GM06990 (cell line): ENCODE measurements around the gene WFDC8.

Experiments
- DNase-seq: peaks from one replicate; pipeline ENCODE4 v3.0.0-alpha.2; 2011; ENCODE audit not compliant: insufficient read length; ENCODE audit errors: extremely low read depth
- H3K27me3 ChIP-seq: replicated peaks from 2 replicates; pipeline ENCODE4 v1.6.0; 2011; ENCODE audit warnings: low read length; ENCODE audit not compliant: control insufficient read depth, insufficient read depth
- H3K36me3 ChIP-seq: 2 replicates; pipeline ENCODE4 v1.5.1; 2011; ENCODE audit warnings: low read length; ENCODE audit not compliant: control insufficient read depth, insufficient read depth
- H3K4me3 ChIP-seq: replicated peaks from 2 replicates; pipeline ENCODE4 v1.5.1; 2011; ENCODE audit warnings: low read depth, mild to moderate bottlenecking, control low read depth, low read length
- CTCF ChIP-seq: IDR thresholded peaks from 2 replicates; pipeline ENCODE4 v1.5.1; 2011; ENCODE audit warnings: low read length, control low read depth, mild to moderate bottlenecking, inconsistent platforms; ENCODE audit not compliant: insufficient read depth, poor library complexity, severe bottlenecking

Gene WFDC8

DNA sequence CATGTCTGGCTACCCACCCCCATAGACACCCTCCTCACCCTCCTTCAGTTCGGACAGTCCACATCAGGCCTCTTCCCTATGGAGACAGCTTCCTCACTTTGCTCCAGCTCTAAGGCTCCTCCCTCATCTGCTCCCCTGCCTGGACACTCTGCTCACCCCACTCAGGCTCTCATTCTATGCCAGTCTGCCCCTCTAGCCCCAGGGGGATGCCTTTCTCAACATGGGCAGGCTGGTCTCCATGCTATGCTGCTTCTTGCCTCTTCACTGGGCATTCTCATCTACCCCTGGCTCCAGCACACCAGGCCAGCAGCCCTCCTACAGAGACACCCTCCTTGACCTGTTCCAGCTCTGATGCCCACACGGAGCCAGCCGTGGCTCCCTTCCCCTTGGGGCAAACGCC, at the start of gene WFDC8:
Gene WFDC8, minus strand, starts transcription at position 101 of the 400 bp plus-strand sequence. Its CDS starts 37 bp downstream, at position 64.
- no peaks in the 10 kb centered on the region for H3K27me3 ChIP-seq
- H3K4me3 ChIP-seq, result no peak within 1 kb of the TSS
- TF ChIP-seq CTCF, result no peak
- H3K36me3 ChIP-seq, result no peaks in the 10 kb centered on the region
- no peak for DNase-seq

GRCh38 chr20:45626540-45626939, 47.5 kb upstream of the WFDC8 start:
- Histone ChIP-seq H3K27me3 (no peaks in the 10 kb centered on the region; the same call in 1 of the 2 replicates), H3K36me3 (no peaks in the 10 kb centered on the region), H3K4me3 (no peak overlapping the region)
- no peak for TF ChIP-seq CTCF
- DNase-seq, result no peak

- H3K27me3 ChIP-seq, result no peaks in the 10 kb centered on the region
- no peak for TF ChIP-seq CTCF
- no peak for DNase-seq
- no peak overlapping the region for H3K4me3 ChIP-seq
- H3K36me3 ChIP-seq, result no peaks in the 10 kb centered on the region
Observed at GRCh38 chr20:45621593-45621992, 42.5 kb upstream of the WFDC8 start.

GRCh38 chr20:45617591-45617990, 38.5 kb upstream of the WFDC8 start:
- no peak overlapping the region for H3K4me3 ChIP-seq
- no peak for TF ChIP-seq CTCF
- no peaks in the 10 kb centered on the region for H3K36me3 ChIP-seq
- no peak for DNase-seq
- H3K27me3 ChIP-seq, result no peaks in the 10 kb centered on the region

GRCh38 chr20:45612314-45612713, 33.2 kb upstream of the WFDC8 start:
- Histone ChIP-seq H3K4me3 (no peak overlapping the region), H3K36me3 (no peaks in the 10 kb centered on the region), H3K27me3 (no peaks in the 10 kb centered on the region; the same call in 1 of the 2 replicates)
- no peak for TF ChIP-seq CTCF
- DNase-seq, result no peak

DNA sequence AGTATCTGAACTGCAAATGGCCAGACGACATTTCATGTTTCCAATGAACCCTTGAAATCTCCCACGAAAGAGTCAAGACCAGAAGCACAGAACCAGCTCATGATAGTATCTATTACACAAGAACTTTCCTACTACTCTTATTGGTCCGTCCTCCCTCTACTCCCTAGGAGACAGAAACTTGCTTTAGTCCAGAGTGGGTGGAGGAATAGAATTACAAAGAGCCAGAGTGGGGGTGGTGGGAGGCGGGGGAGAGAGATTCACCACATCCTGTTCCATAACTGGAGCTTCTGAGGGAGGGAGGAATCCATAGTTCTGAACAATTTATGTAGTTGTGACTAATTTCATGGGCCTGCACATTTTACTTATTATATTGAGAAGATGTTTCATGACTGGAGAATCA, 32.0 kb upstream of the WFDC8 start:
- H3K27me3 ChIP-seq, result no peaks in the 10 kb centered on the region; the same call in 1 of the 2 replicates
- no peaks in the 10 kb centered on the region for H3K36me3 ChIP-seq
- no peak for TF ChIP-seq CTCF
- DNase-seq, result no peak
- H3K4me3 ChIP-seq, result no peak overlapping the region
